ENCODE results near the gene QRFP.

GRCh38 chr9:130938184-130938651 lies 41.6 kb upstream of the QRFP start:
- TF ChIP-seq CTCF (IDR thresholded peaks at IDR 0.05) = no peak
- TF ChIP-seq POLR2A (IDR thresholded peaks at IDR 0.05) = no peak

Data from thyroid gland (tissue), 4 donors.